ENCODE data around the gene CYB561.
A peak's percentile ranks its signal among the peaks of the same experiment; 100 is the strongest.

CYB561 gene

GRCh38 chr17:63443053-63443452 lies 3.1 kb downstream of the CYB561 start:
- H3K4me3 ChIP-seq (ENCODE audit: low read depth, low read length) = no peak overlapping the region
- no peak for TF ChIP-seq CTCF (IDR thresholded peaks at IDR 0.05; ENCODE audit: control insufficient read depth, extremely low read depth, insufficient read depth)
- no peak for DNase-seq (ENCODE audit: low read depth)

GRCh38 chr17:63442549-63443035 lies 3.5 kb downstream of the CYB561 start:
- no peak overlapping the region for H3K4me3 ChIP-seq (ENCODE audit: low read depth, low read length)
- DNase-seq (ENCODE audit: low read depth) = no peak
- 0 out of 2 replicates have a peak, but pooled peaks have one; percentile 8 for TF ChIP-seq CTCF (IDR thresholded peaks at IDR 0.05; ENCODE audit: control insufficient read depth, extremely low read depth, insufficient read depth)

- no peak for DNase-seq (ENCODE audit: low read depth)
- TF ChIP-seq CTCF (IDR thresholded peaks at IDR 0.05; ENCODE audit: control insufficient read depth, extremely low read depth, insufficient read depth) = no peak
- H3K4me3 ChIP-seq (ENCODE audit: low read depth, low read length) = no peak overlapping the region
Observed at GRCh38 chr17:63442074-63442473, 4.0 kb downstream of the CYB561 start.

- no peak for TF ChIP-seq CTCF (IDR thresholded peaks at IDR 0.05; ENCODE audit: control insufficient read depth, extremely low read depth, insufficient read depth)
- no peak for DNase-seq (ENCODE audit: low read depth)
- no peak overlapping the region for H3K4me3 ChIP-seq (ENCODE audit: low read depth, low read length)
Observed at GRCh38 chr17:63441654-63442053, 4.5 kb downstream of the CYB561 start.

- DNase-seq (ENCODE audit: low read depth) = no peak
- H3K4me3 ChIP-seq (ENCODE audit: low read depth, low read length) = no peak overlapping the region
- TF ChIP-seq CTCF (IDR thresholded peaks at IDR 0.05; ENCODE audit: control insufficient read depth, extremely low read depth, insufficient read depth) = no peak
Observed at GRCh38 chr17:63440770-63441335, 5.3 kb downstream of the CYB561 start.

GRCh38 chr17:63440127-63440769 lies 5.9 kb downstream of the CYB561 start:
- TF ChIP-seq CTCF (IDR thresholded peaks at IDR 0.05; ENCODE audit: control insufficient read depth, extremely low read depth, insufficient read depth) = no peak
- H3K4me3 ChIP-seq (ENCODE audit: low read depth, low read length) = no peak overlapping the region
- no peak for DNase-seq (ENCODE audit: low read depth)

- DNase-seq (ENCODE audit: low read depth) = no peak
- TF ChIP-seq CTCF (IDR thresholded peaks at IDR 0.05; ENCODE audit: control insufficient read depth, extremely low read depth, insufficient read depth) = no peak
- H3K4me3 ChIP-seq (ENCODE audit: low read depth, low read length) = no peak overlapping the region
Observed at GRCh38 chr17:63439687-63440086, 6.4 kb downstream of the CYB561 start.
